HG02852 (cell line): ENCODE measurements around the gene MYO6.
A peak's percentile ranks its signal among the peaks of the same experiment; 100 is the strongest.

Source experiments
- ATAC-seq: cut with Tn5 transposase; IDR thresholded peaks from one replicate; pipeline ENCODE4 v1.9.1; 2021; ENCODE audit warnings: mild to moderate bottlenecking, moderate library complexity; ENCODE audit not compliant: unreplicated experiment

MYO6 gene

DNA sequence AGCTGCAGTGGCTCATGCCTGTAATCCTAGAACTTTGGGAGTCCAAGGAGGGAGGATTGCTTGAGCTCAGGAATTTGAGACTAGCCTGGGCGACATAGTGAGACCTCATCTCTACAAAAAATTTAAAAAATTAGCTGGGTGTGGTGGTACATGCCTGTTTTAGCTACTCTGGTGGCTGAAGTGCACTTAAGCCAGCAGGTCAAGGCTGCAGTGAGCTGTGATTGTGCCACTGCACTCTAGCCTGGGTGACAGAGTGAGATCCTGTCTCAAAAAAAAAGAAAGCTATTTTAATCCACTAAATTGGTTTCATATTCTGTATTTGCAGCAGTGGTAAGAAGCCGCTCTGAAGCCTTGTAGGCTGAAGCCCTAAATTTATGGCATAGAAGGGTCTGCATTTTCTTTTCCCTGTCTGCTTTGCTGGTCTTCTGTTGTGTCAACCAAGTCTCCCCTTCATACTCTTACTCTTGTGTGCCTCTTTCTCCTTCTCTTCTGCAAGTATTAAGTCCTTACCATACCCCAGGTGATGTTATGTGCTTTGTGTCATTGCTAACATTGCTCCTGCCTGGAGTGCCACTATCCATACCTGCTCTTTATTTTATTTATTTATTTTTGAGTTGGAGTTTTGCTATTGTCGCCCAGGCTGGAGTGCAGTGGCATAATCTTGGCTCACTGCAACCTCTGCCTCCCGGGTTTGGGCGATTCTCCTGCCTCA, 70.9 kb downstream of the MYO6 start:
- no peak for ATAC-seq

DNA sequence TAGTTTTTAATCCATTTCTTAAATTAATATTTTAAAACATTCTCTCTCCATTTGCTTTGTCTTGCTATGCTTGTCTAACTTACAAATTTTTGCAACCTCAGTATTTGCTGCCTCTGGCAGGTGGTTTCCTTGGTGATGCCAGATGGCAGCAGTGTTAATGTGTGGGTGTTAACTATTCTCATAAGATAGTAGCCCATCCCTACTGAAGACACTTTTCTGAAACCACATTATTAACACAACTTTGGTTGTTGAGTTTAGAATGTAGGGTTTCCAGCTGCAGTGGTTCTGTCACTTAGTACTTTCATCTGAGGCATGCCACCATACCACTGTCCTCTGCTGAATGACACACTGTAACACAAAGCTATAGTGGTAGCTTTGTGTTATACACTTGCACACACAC, 75.1 kb downstream of the MYO6 start:
- no peak for ATAC-seq

DNA sequence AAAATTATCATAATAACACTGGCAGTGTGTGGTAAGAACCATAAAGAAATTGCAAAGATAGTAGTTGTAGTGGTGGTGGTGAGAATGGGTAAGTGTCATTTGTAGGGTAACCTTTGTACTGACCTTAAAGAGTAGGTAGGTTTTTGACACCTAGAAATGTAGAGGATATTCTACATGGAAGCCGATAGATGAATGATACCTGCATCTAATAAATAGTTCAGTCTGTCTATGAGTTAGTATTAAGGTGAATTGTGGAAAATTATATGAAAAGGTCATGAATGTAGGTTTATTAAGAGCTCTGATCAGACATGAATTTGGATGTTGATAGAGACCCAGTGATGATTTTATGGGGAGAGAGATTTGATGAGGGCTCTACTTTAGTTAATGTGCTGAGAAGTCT, 78.1 kb downstream of the MYO6 start:
- no peak for ATAC-seq

DNA sequence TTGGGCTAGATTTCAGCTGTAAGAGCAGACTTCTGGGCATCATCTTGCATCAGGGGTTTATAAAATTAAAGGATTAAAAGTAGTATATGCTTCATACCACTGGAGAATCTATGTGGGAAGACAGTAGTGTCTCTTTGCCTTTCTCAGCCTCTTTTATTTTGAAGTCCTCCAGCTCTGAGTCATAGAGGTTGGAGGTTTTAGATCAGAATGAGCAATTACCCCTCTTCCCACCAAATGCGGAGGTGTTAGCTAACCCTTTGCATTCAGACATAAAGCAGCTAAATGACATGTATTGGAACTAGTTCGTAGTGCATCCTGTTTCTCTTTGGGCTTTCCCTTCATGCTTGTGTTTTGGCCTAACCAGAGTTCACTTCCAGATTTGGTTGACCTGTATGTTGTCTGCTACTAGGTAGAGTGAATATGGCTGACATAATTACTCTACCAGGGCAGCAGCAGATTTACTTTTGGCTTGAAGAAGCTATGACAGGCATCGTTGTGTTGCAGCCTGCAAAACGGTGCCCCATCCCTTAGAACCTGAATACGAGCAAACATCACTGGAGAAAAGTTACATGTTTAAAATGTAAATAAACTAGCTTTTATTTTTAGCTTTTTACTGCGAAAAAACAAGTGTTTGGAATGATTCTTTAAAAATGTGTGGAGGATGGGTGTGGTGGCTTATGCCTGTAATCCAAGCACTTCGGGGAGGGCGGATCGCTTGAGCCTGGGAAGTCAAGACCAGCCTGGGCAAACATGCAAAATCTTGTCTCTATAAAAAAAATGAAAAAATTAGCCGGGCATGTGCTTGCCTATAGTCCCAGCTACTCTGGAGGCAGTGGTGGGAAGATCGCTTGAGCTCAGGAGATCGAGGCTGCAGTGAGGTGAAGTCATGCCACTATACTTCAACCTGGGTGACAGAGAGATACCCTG, 82.2 kb downstream of the MYO6 start:
- ATAC-seq: peak; percentile 92

DNA sequence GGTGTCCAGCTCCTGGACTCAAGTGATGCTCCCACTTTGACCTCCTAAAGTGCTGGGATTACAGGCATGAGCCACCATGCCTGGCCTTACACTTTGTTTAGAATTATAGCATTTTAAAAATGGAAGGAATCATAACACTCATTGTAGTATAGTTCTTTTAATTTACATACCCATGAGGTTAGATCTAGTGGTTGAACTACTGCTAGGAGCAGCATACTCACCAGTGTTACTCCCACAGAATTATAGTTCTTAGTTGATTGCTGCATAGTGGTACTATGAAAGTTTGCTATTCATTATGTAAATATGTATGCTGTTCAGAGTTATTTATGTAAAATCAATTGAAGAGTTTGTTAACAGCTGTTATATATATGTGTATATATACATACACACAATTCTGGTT, 85.4 kb downstream of the MYO6 start:
- no peak for ATAC-seq

DNA sequence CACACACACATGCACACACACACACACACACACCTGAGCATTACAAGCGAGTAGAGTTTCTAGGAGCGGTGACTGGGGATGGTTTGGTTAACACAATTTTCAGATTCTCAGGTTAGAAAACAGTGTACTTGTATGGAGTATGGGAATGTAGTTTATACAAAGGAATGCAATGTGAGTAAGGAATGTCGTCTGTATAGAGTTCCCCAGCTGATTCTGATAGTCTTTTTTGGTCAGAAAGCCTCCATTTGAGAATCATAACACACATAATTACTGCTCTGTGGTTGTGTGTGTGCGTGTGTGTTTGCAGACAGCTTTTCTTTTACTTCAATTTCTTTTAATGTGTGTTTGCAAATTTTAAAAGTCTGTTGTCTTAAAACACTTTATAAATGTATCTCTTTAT, 93.2 kb downstream of the MYO6 start:
- ATAC-seq: no peak

DNA sequence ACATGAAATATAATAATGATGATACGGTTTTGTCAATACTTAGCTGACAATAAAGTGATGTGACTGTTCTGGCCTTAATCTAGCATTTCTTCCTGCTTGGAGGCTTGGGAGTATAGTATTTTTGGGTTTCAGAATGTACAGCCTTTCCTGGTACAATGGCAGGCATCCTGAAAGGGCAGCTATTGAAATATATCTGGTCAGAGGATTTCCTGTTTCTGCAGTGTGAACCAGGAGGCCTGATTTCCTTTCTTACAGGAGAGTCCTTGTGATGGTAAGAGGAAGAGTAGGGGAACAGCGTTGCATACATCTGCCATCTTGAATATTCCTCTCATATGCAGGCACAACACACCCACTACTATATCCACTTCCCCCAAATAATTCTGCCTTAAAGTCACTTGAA, 93.7 kb downstream of the MYO6 start:
- ATAC-seq: no peak

DNA sequence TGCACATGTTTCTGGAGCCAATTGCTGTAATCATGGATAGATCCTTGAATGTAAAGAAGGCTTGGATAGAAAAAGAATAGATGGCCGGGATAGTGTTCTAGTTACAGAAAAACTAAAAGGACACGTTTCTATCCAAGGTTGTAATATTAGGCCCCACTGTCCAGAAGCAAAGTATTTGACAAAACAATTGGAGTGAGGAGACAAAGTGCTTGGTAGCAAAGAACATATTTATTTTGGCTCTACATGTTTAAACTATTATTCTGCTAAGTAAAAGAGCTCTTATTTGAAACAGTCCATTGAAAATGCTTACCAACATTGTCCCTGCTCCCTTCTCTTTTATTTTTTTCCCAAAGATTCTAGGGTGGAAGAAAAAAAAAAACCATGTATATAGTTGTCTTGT, 94.4 kb downstream of the MYO6 start:
- ATAC-seq: no peak

DNA sequence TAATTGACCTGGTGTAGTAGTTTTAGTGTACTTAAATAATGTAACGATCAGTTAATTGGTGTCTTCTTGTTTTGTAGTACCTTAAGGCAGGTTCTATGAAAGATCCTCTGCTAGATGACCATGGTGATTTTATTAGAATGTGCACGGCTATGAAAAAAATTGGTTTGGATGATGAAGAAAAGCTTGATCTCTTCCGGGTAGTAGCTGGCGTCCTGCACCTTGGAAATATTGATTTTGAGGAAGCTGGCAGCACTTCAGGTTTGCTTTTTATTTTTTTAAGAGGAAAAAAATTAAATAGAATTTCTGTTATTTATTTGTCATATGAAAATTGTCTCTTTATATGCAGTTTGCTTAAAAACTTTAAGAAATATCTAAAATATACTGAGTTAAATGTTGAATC, 99.2 kb downstream of the MYO6 start:
- ATAC-seq: no peak

DNA sequence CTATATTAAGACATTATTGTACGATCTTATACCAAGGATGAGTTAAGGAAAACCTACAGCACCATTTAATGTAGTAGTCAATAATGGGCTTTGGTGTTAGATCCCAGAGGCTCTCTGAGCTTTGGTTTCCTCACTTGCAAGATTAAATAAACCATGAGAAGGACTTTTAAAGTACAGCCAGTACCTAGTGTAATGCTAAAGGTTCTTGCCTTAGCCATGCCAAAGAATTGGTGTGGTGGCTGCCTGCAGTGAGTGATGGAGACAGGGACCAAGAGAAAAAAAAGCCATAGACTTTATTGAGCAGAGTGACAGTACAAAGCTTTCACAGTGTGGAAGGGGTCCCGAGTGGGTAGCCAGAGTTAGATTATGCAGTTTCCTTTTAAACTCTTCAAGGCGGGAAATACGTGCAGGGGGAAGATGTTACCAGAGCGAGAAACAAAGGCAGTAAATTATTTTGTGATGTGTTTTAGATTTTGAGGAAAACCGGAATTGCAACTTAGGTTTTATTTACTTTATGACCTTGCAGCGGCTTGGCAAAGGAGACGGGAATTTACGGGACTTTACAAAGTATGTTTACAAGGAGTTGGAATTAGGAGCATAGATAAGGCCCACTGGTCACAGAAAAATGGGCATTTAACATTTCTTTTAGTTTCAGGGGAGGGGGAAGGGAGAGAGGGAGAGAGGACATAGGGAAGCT, 100.4 kb downstream of the MYO6 start:
- no peak for ATAC-seq

DNA sequence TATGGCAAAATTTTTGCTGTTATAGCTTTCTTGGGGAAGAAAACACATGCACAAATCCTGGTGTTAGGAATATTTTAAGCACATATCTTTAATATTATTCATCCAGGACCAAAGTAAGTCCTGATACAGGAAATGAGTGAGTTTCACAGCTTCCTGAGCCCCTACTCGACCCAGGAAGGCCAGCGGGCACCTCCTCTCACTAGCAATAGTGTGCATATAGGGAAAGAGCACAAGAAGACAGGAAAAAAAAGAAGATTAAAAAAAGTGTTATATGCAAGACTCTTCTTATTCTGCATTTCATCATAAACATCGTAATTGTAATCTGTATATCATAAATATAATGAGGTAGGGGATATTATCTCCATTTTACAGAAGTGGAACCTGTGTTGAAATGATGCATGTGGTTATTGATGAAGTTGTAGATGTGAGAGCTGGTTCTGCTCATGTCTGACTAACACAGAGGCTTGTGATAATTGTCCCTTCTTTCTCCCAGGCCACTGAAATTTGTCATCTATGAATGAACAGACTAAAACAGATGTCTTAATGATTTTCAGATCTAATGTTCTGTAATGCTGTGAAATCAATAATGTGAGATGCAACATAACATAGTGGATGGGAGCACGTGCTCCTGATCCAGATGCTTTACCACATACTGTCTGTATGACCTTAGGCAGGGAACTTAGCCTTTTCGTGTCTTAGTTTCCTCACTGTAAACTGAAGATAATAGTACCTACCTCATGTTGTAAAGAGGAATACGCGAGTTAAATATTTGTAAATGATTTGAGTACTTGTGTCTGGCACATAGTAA, 101.2 kb downstream of the MYO6 start:
- no peak for ATAC-seq

DNA sequence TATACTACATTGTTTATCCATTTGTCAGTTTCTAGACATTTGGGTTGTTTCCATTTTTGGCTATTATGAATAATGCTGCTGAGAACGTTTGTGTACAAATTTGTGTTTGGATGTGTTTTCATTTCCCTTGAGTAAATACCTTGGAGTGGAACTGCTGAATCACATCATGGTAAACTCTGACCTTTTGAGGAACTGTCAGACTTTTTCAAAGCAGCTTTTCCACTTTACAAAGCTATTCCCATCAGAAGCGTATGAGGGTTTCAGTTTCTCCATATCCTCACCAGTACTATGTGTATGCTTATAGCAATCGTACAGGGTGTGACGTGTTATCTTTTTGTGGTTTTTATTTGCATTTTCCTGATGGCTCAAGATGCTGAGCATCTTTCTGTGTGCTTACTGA, 103.7 kb downstream of the MYO6 start:
- ATAC-seq: no peak

DNA sequence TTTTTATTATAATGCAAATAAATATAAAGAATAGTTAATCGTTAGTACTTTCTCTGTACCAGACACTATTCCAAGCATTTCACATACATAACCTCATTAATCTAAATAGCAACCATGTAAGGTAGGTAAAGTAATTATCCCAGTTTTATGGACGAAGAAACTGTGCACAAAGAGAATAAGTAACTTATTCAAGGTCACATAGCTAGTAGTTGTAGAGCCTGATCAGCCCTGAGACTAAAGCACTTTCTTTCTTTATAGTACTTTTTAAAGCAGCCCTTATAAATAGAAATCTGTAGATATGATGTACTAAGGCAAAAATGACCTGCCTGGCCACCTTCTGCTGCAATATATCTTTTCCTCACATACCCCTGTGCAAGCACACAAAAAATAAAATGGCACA, 104.8 kb downstream of the MYO6 start:
- ATAC-seq: no peak

DNA sequence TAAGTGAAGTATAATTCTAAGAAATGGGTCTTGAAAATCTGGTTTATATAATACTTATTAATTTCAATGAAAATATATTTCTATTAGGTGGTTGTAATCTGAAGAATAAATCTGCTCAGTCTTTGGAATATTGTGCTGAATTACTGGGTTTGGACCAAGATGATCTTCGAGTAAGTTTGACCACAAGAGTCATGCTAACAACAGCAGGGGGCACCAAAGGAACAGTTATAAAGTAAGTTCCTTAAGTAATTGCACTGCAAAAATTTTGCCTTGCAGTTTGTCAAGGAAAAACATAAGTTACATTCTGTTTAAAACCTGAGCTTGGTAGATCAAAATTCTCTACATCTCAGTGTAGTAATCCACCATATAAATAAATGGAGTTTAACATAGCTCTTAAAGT, 106.0 kb downstream of the MYO6 start:
- no peak for ATAC-seq

DNA sequence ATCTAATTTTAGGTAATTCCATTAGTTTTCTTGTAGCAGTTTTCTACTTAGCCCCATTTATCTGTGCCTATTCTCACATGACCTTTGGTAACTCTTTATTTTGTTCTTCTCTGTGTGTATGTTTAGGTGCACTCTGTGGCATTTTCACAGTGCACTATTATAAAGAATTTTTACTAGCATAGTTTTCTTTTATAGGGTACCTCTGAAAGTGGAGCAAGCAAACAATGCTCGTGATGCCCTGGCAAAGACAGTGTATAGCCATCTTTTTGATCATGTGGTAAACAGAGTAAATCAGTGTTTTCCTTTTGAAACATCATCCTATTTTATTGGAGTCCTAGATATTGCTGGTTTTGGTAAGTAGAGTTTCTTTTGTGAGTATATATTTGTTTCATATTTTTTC, 107.9 kb downstream of the MYO6 start:
- no peak for ATAC-seq

DNA sequence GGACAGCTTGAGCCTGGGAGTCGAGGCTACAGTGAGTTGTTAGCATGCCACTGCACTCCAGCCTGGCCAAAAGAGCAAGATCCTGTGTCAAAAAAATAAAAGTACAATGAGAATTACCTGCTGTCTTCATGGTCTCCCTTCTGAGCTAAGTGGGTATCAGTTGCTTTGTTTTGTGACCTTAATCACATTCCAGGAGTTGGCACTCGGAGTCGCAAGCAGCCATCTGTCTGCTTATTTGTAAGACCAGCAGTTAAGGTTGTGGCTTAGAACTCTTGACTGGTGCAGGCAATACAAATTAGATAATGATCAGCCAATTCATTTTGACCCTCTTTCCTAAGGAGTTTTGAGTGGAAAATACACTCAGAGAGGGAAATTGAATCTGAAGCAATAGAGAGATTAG, 114.0 kb downstream of the MYO6 start:
- ATAC-seq: no peak

DNA sequence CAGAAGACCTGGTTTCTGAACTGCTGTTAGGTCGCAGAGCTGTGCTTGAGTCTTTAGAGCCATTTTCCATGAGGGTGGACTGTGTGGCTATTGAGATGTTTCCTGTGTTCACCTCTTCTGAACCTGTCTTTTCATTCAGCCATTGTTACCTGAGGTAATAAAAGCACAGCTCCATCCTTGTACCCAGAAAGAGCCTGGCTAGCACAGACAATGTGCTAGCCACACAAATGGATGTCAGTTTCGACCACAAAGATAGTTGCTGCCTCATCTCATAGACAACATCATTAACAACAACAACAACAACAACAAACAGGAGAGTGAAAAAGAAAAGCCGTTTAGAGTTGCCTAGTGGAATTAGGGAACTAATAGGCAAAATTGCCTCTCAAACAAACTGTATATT, 114.7 kb downstream of the MYO6 start:
- ATAC-seq: no peak

DNA sequence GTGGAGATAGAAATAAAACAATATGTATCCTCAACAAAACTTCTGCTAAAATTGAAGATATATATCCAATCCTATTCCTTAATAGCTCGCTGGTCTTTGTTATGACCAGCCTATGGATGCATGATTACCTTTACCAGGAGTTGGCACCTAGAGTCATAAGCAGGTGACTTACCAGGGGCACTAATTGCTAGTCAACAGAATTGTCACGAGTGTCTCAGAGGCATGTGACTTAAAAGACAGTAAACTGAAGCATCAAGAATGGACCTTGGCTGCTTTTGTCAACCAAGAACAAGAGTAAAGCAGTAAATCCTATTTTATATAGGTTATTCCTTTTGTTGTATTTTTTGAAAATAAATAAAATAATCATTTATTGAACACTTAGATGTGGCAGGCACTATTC, 115.4 kb downstream of the MYO6 start:
- ATAC-seq: no peak

DNA sequence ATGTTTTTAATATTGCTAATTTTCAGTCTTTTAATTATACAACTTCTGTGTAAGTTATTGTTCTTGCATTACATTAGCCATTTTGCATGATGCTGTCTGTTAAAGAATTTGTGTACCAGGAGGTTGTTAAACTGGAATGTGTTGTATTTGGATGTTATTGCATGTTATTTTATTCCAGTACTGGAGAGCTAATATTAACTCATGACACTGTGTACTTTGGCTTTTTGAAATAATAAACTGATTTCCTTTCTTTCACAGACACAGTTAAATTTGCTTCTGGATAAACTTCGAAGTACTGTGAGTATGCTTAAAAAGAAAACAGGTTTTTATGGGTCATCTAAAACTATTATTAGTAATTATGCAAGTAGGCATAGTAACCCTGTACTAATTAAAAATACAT, 121.3 kb downstream of the MYO6 start:
- ATAC-seq: no peak

DNA sequence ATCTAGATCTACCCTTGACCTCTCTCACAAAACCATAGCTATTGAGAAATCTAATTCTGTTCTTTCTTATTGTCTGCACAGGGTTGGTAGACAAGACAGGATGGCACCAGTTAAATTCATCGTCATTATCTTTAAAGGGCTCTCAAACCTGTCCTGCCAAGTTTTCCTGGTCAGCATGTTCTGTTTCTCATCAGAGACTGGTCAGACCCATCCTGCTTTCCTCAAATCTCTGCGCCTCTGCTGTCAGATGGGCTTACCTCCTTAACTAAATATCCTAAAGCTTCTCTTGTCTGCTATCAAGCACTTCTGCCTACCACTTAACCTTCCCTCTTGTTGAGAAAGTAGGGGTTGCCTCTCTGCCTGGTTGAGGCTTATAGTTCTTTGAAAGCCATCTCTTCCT, 125.2 kb downstream of the MYO6 start:
- no peak for ATAC-seq

DNA sequence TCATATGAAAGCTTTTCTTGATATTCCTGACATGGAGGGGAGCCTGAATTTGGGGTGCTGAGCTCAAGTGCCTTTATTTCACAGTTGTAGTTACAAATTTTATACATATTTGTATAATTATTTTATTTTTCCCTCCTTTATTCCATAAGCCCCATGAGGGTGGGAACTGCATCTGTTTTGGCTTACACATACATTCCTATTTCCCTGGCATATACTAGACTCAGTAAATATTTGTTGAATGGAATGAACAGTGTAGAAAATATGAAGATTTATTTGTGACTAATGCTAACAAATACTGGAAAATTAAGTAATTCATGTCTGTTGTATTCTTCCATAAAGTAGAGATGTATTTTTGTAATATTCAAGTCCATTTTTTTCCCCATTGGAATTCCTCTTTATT, 127.1 kb downstream of the MYO6 start:
- no peak for ATAC-seq
